Nephron progenitor cell (in vitro differentiated cells): ENCODE results near the gene HIF3A.

Source experiments
- DNase-seq: peaks from one replicate; pipeline ENCODE4 v3.0.0; 2021
- H3K27ac Mint-ChIP-seq: 2 replicates; pipeline ENCODE4 v1.8.0; 2021; ENCODE audit warnings: mild to moderate bottlenecking, moderate library complexity, mixed read lengths
- H3K27me3 Mint-ChIP-seq: 2 replicates; pipeline ENCODE4 v1.8.0; 2021; ENCODE audit warnings: mild to moderate bottlenecking, low read depth, mixed read lengths; ENCODE audit not compliant: poor library complexity
- H3K36me3 Mint-ChIP-seq: 2 replicates; pipeline ENCODE4 v1.8.0; 2021; ENCODE audit warnings: low read depth, mixed read lengths
- H3K4me1 Mint-ChIP-seq: 2 replicates; pipeline ENCODE4 v1.8.0; 2021; ENCODE audit warnings: mixed read lengths
- H3K4me3 Mint-ChIP-seq: 2 replicates; pipeline ENCODE4 v1.8.0; 2021; ENCODE audit warnings: mild to moderate bottlenecking, moderate library complexity, mixed read lengths
- H3K9me3 Mint-ChIP-seq: 2 replicates; pipeline ENCODE4 v1.8.0; 2021; ENCODE audit warnings: mild to moderate bottlenecking, moderate library complexity, mixed read lengths
- CTCF ChIP-seq: fragments of 200-600 bp; sonication (generic); IDR thresholded peaks from 2 replicates; pipeline ENCODE4 v1.5.0; 2021; ENCODE audit warnings: antibody characterized with exemption

Gene HIF3A

DNA sequence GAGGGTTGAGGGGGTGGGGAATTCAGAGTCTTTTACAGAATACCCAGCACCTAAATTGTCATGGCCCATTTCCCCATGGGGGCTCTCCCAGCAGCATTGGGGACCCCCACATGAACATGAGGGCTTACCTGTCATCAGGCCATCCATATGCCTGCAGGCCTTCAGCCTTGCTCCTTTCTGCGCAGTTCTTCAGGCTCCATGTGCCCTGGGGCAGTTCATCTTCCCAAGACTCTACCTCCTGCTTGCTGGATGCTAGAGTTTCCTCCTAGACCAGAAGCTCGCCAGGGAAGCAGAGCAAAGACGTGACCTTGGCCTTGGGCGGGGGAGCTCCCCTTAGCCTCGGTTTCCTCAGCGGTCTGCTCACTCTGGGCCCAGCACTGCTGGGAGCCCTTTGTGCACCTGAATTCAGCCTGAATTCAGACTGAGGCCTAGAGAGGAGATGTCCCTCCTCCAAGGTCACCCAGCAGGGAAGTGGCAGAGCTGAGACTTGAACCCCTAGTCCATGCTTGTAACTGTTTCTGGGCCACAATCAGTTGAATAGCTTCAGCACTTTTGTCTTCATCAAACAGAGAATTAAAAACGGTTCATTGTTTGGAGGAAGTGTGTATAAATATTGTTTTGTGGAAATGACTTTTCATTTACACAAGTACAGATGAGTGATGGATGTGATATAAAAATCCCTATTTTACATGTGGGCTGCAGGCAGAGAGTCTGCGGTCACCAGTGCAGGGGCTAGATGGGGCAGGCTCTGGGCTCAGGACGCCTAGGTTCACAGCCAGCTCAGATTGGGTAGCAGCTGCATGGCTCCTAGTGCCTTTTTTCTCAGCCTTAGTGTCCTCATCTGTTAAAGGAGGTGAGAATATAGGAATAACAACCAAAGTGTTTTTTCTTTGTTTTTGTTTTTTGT lies 59.6 kb downstream of the HIF3A start:
- H3K9me3 Mint-ChIP-seq, result no peaks in the 10 kb centered on the region
- TF ChIP-seq CTCF, result no peak
- DNase-seq, result no peak
- H3K27me3 Mint-ChIP-seq, result no peaks in the 10 kb centered on the region
- H3K36me3 Mint-ChIP-seq, result peaks cover 30% of the 10 kb centered on the region
- H3K4me3 Mint-ChIP-seq, result no peak overlapping the region
- H3K4me1 Mint-ChIP-seq, result peaks cover 10% of the 10 kb centered on the region
- no peak overlapping the region for H3K27ac Mint-ChIP-seq

GRCh38 chr19:46357846-46358583 lies 61.2 kb downstream of the HIF3A start:
- Mint-ChIP-seq H3K27me3 (no peaks in the 10 kb centered on the region), H3K4me1 (peaks cover under 1% of the 10 kb centered on the region), H3K36me3 (peaks cover 35% of the 10 kb centered on the region), H3K4me3 (no peak overlapping the region), H3K9me3 (no peaks in the 10 kb centered on the region), H3K27ac (peak overlapping the region; percentile 80)
- no peak for TF ChIP-seq CTCF
- no peak for DNase-seq

DNA sequence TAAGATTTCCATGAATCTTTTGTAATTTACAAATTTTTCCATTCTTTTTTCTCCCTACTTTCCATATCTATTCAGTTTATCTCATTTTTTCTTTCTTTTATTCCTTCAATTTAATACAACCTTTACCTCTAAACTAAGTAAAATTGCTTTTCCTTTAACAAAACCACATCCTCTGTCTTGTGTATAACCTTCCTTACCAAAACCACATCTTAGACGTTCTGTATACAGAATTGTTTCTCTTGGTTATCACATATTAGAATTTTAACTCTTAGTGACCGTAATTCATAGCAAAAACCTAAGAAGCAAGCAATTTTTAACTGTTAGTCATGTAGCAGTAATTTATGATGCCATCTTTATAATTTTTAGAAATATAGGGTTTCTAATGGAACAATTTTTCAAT lies 65.1 kb downstream of the HIF3A start:
- H3K9me3 Mint-ChIP-seq, result no peaks in the 10 kb centered on the region
- no peaks in the 10 kb centered on the region for H3K27me3 Mint-ChIP-seq
- H3K27ac Mint-ChIP-seq, result no peak overlapping the region
- H3K4me1 Mint-ChIP-seq, result peaks cover 24% of the 10 kb centered on the region
- H3K36me3 Mint-ChIP-seq, result peaks cover 59% of the 10 kb centered on the region
- DNase-seq, result no peak
- no peak for TF ChIP-seq CTCF
- no peak overlapping the region for H3K4me3 Mint-ChIP-seq

DNA sequence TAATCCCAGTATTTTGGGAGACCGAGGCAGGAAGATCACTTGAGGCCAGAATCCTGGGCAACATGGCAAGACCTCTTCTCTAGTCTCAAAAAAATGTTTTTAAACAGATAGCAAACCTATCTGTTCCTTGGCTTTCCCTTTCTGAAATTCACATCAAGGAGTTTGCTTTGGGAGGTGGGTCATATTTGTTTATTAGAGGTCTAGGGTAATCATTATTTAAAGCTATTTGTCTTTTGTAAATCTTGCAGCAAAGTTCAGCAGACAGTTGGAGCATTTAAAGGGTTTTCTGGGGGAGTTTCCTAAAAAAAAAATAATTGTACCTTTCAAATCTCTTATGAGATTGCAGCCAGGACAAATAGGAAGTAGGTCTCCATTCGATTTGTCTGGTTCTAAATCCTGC lies 67.5 kb downstream of the HIF3A start:
- Mint-ChIP-seq H3K4me1 (peaks cover 46% of the 10 kb centered on the region), H3K27ac (no peak overlapping the region), H3K4me3 (no peak overlapping the region), H3K36me3 (peaks cover 52% of the 10 kb centered on the region), H3K9me3 (no peaks in the 10 kb centered on the region), H3K27me3 (no peaks in the 10 kb centered on the region)
- no peak for TF ChIP-seq CTCF
- no peak for DNase-seq

DNA sequence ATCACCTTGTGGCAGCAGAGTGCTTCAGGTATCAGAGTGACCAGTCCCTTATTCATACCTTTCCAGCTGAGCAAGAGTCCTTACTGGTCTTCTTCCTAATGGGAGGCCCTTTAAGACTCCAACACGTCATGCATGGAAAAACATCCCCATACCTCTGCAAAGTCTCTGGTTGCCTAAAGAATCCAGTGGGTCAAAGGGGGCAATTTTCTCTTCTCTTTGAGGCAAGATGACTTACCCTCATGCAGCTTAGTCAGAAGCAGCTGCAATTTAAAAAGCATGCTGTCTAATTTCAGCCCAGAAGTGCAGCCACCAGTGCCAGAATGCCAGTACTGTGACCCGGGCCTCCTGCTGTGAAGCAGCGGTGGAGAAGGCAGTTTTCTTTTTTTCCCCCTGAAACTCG lies 68.7 kb downstream of the HIF3A start:
- H3K36me3 Mint-ChIP-seq, result peaks cover 52% of the 10 kb centered on the region
- H3K4me1 Mint-ChIP-seq, result peaks cover 46% of the 10 kb centered on the region
- no peak for TF ChIP-seq CTCF
- H3K27me3 Mint-ChIP-seq, result no peaks in the 10 kb centered on the region
- no peak for DNase-seq
- no peak overlapping the region for H3K27ac Mint-ChIP-seq
- no peak overlapping the region for H3K4me3 Mint-ChIP-seq
- no peaks in the 10 kb centered on the region for H3K9me3 Mint-ChIP-seq
